GM18870 (cell line): ENCODE results near the gene SCAMP5.

Source experiments
- ATAC-seq: cut with Tn5 transposase; IDR thresholded peaks from one replicate; pipeline ENCODE4 v1.9.1; 2021; ENCODE audit warnings: moderate library complexity; ENCODE audit not compliant: unreplicated experiment

Gene SCAMP5

GRCh38 chr15:74976159-74976558 lies 19.2 kb upstream of the SCAMP5 start:
- no peak for ATAC-seq

GRCh38 chr15:74977599-74977998 lies 17.8 kb upstream of the SCAMP5 start:
- ATAC-seq = no peak

GRCh38 chr15:74978077-74978476 lies 17.3 kb upstream of the SCAMP5 start:
- ATAC-seq = no peak

- ATAC-seq = no peak
These were observed 16.9 kb upstream of the SCAMP5 start for GRCh38 chr15:74978503-74978902.

GRCh38 chr15:74982183-74982582 lies 13.2 kb upstream of the SCAMP5 start:
- no peak for ATAC-seq

- ATAC-seq = peak; percentile 53
These were observed 11.6 kb upstream of the SCAMP5 start for GRCh38 chr15:74983725-74984231.

- no peak for ATAC-seq
These were observed 7.2 kb upstream of the SCAMP5 start for GRCh38 chr15:74988007-74988800.

GRCh38 chr15:74989527-74989926 lies 5.8 kb upstream of the SCAMP5 start:
- ATAC-seq = no peak

- ATAC-seq = no peak
These were observed 2.7 kb upstream of the SCAMP5 start for GRCh38 chr15:74992619-74993018.

GRCh38 chr15:74994236-74994635 lies 1.1 kb upstream of the SCAMP5 start:
- ATAC-seq = no peak

- no peak for ATAC-seq
These were observed 678 bp upstream of the SCAMP5 start for GRCh38 chr15:74994685-74995084.

GRCh38 chr15:74995779-74996765 lies 709 bp downstream of the SCAMP5 start:
- no peak for ATAC-seq

- no peak for ATAC-seq
These were observed 1.8 kb downstream of the SCAMP5 start for GRCh38 chr15:74997141-74997540.

- no peak for ATAC-seq
These were observed 2.2 kb downstream of the SCAMP5 start for GRCh38 chr15:74997543-74997942.

GRCh38 chr15:75001310-75001709 lies 5.9 kb downstream of the SCAMP5 start:
- no peak for ATAC-seq

- no peak for ATAC-seq
These were observed 7.0 kb downstream of the SCAMP5 start for GRCh38 chr15:75002398-75002797.

GRCh38 chr15:75007216-75007615 lies 11.9 kb downstream of the SCAMP5 start:
- ATAC-seq = no peak

GRCh38 chr15:75008221-75008625 lies 12.9 kb downstream of the SCAMP5 start:
- peak; percentile 26 for ATAC-seq

- ATAC-seq = peak; percentile 77
These were observed 13.4 kb downstream of the SCAMP5 start for GRCh38 chr15:75008629-75009326.

GRCh38 chr15:75016431-75016830 lies 21.1 kb downstream of the SCAMP5 start:
- no peak for ATAC-seq

- ATAC-seq = no peak
These were observed 24.6 kb downstream of the SCAMP5 start for GRCh38 chr15:75019916-75020315.
